Osteoblast (primary cell): ENCODE data around the gene RABGAP1L. TPM values are rescaled to one million over a fixed set of nuclear protein-coding genes. Genes with fewer than 3 reads are reported as not detected.

Experiments
- DNase-seq: peaks from one replicate; pipeline ENCODE4 v3.0.0; 2011; ENCODE audit warnings: low spot score, mixed read lengths; ENCODE audit not compliant: insufficient read length; ENCODE audit errors: missing footprints
- H2AFZ ChIP-seq: 2 replicates; pipeline ENCODE4 v1.6.0; 2011; ENCODE audit warnings: mild to moderate bottlenecking, low read length
- H3K27ac ChIP-seq: 2 replicates; pipeline ENCODE4 v1.5.1; 2011; ENCODE audit warnings: mild to moderate bottlenecking, low read depth, low read length, moderate library complexity
- H3K27me3 ChIP-seq: 2 replicates; pipeline ENCODE4 v1.6.0; 2012; ENCODE audit warnings: mild to moderate bottlenecking, control low read depth, inconsistent platforms, low read length, moderate library complexity; ENCODE audit not compliant: insufficient read depth
- H3K36me3 ChIP-seq: 2 replicates; pipeline ENCODE4 v1.5.1; 2011; ENCODE audit warnings: mild to moderate bottlenecking, low read length, control low read depth, moderate library complexity; ENCODE audit not compliant: insufficient read depth
- H3K4me1 ChIP-seq: 2 replicates; pipeline ENCODE4 v1.5.1; 2011; ENCODE audit warnings: mild to moderate bottlenecking, low read length, control low read depth, moderate library complexity; ENCODE audit not compliant: insufficient read depth
- H3K4me2 ChIP-seq: 2 replicates; pipeline ENCODE4 v1.6.0; 2011; ENCODE audit warnings: mild to moderate bottlenecking, low read length; ENCODE audit not compliant: insufficient read depth
- H3K4me3 ChIP-seq: fragments of 200-600 bp; sonication (generic); 3 replicates; pipeline ENCODE4 v1.5.1; 2012; ENCODE audit warnings: mild to moderate bottlenecking, low read length, inconsistent platforms; ENCODE audit not compliant: insufficient read depth
- H3K79me2 ChIP-seq: 2 replicates; pipeline ENCODE4 v1.6.0; 2012; ENCODE audit warnings: mild to moderate bottlenecking, low read length, control low read depth, inconsistent platforms; ENCODE audit not compliant: insufficient read depth
- H3K9me3 ChIP-seq: 2 replicates; pipeline ENCODE4 v1.5.1; 2011; ENCODE audit warnings: low read depth, low read length, control low read depth
- H4K20me1 ChIP-seq: 2 replicates; pipeline ENCODE4 v1.6.0; 2012; ENCODE audit warnings: mild to moderate bottlenecking, low read length, control low read depth; ENCODE audit not compliant: insufficient read depth
- total RNA-seq: library from RNA; depleted of rRNA; stranded (reverse); fragments of >200 nt; gene quantifications from 2 replicates; pipeline ENCODE4 v1.2.3, GENCODE V29; 2012
- TF ChIP-seq, protein P1 (sequence below): IDR thresholded peaks from 2 replicates; pipeline ENCODE4 v1.5.1; 2011; ENCODE audit warnings: mild to moderate bottlenecking, low read depth, low read length, moderate library complexity; ENCODE audit errors: extremely low read depth

RABGAP1L gene
- total RNA-seq, 1 donor, result 30.0 TPM

DNA sequence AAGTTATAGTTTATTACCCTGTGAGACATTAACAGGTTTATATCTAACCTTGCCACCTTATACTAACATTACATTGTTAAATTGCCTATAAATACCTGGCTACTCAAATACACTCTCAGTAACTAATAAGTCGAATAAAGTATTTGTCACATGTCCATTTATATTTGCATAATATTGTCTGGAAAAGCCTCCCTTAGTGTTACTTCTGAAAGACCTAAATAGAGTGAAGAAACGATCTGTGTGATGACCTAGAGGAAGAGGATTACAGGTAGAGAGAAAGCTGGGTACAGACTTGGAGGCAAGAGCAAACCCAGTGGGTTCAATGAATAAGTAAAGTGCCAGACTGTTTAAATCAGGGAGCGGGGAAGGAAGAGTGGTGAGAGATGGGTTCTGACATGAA, 837.7 kb downstream of the RABGAP1L start:
- Histone ChIP-seq H3K27ac (no peak overlapping the region), H3K4me2 (no peak overlapping the region), H3K4me3 (no peak overlapping the region), H3K36me3 (no peaks in the 10 kb centered on the region), H3K79me2 (peaks cover 22% of the 10 kb centered on the region), H4K20me1 (peaks cover 2% of the 10 kb centered on the region), H3K9me3 (no peaks in the 10 kb centered on the region), H3K27me3 (no peaks in the 10 kb centered on the region), H2AFZ (no peak overlapping the region), H3K4me1 (peaks cover 27% of the 10 kb centered on the region)
- TF ChIP-seq, protein P1, sequence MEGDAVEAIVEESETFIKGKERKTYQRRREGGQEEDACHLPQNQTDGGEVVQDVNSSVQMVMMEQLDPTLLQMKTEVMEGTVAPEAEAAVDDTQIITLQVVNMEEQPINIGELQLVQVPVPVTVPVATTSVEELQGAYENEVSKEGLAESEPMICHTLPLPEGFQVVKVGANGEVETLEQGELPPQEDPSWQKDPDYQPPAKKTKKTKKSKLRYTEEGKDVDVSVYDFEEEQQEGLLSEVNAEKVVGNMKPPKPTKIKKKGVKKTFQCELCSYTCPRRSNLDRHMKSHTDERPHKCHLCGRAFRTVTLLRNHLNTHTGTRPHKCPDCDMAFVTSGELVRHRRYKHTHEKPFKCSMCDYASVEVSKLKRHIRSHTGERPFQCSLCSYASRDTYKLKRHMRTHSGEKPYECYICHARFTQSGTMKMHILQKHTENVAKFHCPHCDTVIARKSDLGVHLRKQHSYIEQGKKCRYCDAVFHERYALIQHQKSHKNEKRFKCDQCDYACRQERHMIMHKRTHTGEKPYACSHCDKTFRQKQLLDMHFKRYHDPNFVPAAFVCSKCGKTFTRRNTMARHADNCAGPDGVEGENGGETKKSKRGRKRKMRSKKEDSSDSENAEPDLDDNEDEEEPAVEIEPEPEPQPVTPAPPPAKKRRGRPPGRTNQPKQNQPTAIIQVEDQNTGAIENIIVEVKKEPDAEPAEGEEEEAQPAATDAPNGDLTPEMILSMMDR, result no peak
- DNase-seq, result no peak

DNA sequence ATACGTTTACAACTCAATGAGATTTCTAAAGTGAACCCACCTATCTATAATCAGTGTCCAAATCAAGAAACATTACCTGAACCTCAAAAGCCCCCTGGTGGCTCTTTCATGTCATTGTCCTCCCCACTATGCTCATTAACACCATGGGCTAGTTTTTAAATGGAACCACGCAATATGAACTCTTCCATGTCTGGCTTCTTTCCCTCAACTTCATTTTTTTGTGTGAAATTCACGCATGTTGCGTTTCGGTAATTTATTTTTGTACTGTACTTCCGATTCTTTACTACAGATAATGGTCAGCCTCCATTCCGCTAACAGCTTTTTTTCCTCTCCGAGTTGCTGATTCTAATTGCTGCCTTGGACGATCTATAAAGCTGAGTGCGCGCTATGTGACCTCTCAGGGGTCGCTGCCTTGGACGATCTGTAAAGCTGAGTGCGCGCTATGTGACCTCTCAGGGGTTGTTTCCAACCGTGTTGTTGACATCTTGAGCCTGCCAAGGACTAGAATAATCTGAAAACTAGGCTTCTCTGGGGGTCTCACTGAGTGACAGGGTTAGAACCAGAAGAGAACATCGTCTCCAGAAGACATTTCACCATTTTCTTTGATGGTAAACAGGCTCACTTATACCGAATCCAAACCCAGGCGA, 839.4 kb downstream of the RABGAP1L start:
- Histone ChIP-seq H3K4me1 (peaks cover 27% of the 10 kb centered on the region), H3K27ac (peak overlapping the region; percentile 98), H3K9me3 (no peaks in the 10 kb centered on the region), H3K4me2 (peak overlapping the region; percentile 98), H3K79me2 (peaks cover 38% of the 10 kb centered on the region), H3K27me3 (no peaks in the 10 kb centered on the region), H4K20me1 (peaks cover 2% of the 10 kb centered on the region), H2AFZ (peak overlapping the region; percentile 92), H3K4me3 (peak overlapping the region; percentile 78), H3K36me3 (no peaks in the 10 kb centered on the region)
- TF ChIP-seq, protein P1, result peak; percentile 74
- DNase-seq, result peak; percentile 69

DNA sequence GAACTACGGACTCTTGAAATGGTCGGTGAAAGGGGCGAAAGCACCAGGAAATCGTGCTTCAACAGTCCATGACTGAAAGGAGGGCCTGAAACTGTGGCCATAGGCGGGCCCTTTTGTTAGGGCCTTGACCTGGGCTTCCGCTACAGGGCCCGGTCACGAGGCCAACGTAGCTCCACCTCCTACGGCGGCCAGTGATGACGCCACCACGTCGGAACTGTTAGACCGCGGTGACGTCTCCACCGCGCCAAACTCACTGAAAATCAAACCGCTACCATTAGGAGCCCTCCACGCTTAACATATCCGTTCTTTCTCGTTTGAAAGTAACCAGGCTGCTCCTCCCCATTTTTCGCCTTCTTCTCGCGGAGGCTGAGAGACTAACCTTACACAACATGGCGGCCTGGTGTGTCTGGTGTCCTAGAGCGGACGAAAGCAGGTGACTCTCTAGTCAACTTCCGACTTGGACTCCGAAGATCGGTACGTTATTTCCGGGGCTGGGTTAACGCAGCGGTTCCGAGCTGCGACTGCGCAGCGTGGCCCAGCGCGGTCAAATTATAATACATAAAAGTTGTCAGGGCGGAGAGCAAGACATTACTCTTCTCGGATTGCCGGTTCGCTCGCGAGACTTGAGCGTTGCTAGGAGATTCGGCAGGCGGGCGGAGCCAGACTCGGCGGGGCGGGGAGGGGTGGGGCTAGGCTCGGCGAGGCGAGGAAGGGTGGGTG, 840.1 kb downstream of the RABGAP1L start:
- peak overlapping the region; percentile 92 for H2AFZ ChIP-seq
- peak overlapping the region; percentile 98 for H3K4me2 ChIP-seq
- no peaks in the 10 kb centered on the region for H3K9me3 ChIP-seq
- H3K79me2 ChIP-seq, result peaks cover 45% of the 10 kb centered on the region
- H3K4me1 ChIP-seq, result peaks cover 27% of the 10 kb centered on the region
- TF ChIP-seq, protein P1, result no peak
- peak overlapping the region; percentile 89 for H3K4me3 ChIP-seq
- peak overlapping the region; percentile 98 for H3K27ac ChIP-seq
- no peaks in the 10 kb centered on the region for H3K36me3 ChIP-seq
- H4K20me1 ChIP-seq, result peaks cover 2% of the 10 kb centered on the region
- H3K27me3 ChIP-seq, result no peaks in the 10 kb centered on the region
- DNase-seq, result peak; percentile 96

DNA sequence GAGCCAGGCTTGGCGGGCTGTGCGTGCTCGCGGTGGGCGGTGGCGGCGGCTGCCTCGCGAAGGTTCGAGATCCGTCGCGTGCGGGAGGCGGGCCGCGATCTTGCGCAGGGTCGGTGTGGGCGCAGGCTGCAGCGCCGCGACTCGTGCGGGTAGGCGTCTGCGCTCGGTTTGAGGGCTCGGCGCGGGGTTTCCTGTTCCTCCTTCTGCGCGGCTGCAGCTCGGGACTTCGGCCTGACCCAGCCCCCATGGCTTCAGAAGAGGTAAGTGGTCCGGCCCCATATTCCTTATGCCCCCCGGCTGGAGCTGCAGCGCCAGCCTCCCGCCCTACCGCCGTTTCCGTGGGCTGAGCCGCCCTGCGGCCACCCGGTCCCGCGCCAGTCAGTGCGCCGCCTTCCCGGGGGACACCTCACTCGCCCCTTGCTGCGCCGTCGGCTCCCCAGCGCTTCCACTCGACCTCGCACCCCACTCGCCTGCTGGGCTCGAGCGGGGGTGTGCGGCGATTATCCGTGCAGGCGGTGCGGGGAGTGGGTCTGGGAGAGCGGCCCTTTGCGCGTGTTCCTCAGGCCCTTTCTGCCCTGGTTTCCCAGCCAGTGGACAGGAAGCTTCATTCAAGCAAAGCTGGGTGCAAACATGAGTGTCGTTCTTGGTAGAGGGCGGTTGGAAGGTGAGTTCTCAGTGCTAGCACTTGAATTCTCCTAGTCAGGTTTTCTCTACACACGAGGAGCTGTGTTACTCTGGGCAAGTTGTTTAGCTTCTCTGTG, 840.8 kb downstream of the RABGAP1L start, which contains the start of gene CACYBP:
Gene CACYBP, plus strand, starts transcription at position 12 of the 761 bp plus-strand sequence. Its CDS starts 234 bp downstream, at position 246.
- Histone ChIP-seq H3K36me3 (peaks cover 2% of the 10 kb centered on the region), H3K79me2 (peaks cover 52% of the 10 kb centered on the region), H3K4me1 (peaks cover 27% of the 10 kb centered on the region), H3K27me3 (no peaks in the 10 kb centered on the region), H3K9me3 (no peaks in the 10 kb centered on the region), H3K27ac (peak within 1 kb of the TSS; percentile 98), H2AFZ (peak within 1 kb of the TSS; percentile 92), H3K4me3 (peak within 1 kb of the TSS; percentile 89), H4K20me1 (peaks cover 2% of the 10 kb centered on the region), H3K4me2 (peak within 1 kb of the TSS; percentile 98)
- TF ChIP-seq, protein P1, result no peak
- DNase-seq, result peak; percentile 80
